ENCODE data around the gene CTBP2.

Gene CTBP2

DNA sequence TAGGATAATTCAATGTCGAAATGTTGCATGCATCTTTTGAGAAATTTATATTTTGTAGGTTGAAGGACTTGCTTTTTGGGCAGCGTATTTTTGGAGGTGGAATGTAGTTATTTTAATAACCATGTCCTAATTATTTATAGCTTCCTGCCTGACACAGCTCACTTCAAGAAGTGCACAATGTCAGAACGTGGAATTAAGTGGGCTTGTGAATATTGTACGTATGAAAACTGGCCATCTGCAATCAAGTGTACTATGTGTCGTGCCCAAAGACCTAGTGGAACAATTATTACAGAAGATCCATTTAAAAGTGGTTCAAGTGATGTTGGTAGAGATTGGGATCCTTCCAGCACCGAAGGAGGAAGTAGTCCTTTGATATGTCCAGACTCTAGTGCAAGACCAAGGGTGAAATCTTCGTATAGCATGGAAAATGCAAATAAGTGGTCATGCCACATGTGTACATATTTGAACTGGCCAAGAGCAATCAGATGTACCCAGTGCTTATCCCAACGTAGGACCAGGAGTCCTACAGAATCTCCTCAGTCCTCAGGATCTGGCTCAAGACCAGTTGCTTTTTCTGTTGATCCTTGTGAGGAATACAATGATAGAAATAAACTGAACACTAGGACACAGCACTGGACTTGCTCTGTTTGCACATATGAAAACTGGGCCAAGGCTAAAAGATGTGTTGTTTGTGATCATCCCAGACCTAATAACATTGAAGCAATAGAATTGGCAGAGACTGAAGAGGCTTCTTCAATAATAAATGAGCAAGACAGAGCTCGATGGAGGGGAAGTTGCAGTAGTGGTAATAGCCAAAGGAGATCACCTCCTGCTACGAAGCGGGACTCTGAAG lies 217.8 kb downstream of the CTBP2 start:
- Histone ChIP-seq H3K79me2 (ENCODE audit: low read length) (peaks cover 91% of the 10 kb centered on the region), H4K20me1 (ENCODE audit: insufficient read depth, low read length) (peaks cover 4% of the 10 kb centered on the region; the same call in 1 of the 2 replicates), H3K9me2 (replicated peaks; ENCODE audit: insufficient read depth, low read length) (no peaks in the 10 kb centered on the region), H3K9me3 (replicated peaks; ENCODE audit: insufficient read depth, low read length) (no peaks in the 10 kb centered on the region), H3K36me3 (replicated peaks; ENCODE audit: insufficient read depth, low read length) (no peaks in the 10 kb centered on the region; the same call in 1 of the 2 replicates), H3K27ac (ENCODE audit: low read length) (no peak overlapping the region), H3K9ac (ENCODE audit: low read length) (no peak overlapping the region), H3K4me1 (ENCODE audit: low read length) (0 out of 2 replicates have a peak, but pooled peaks cover 6% of the 10 kb centered on the region), H3K27me3 (replicated peaks; ENCODE audit: insufficient read depth, low read length) (no peaks in the 10 kb centered on the region), H3F3A (ENCODE audit: insufficient read depth, low read length) (no peaks in the 10 kb centered on the region), H3K4me3 (ENCODE audit: low read length) (no peak overlapping the region), H3K4me2 (ENCODE audit: low read depth, low read length) (no peak overlapping the region), H2AFZ (ENCODE audit: low read length) (no peak overlapping the region)
- DNase-seq, result no peak
- TF ChIP-seq EZH2 (optimal IDR thresholded peaks at IDR 0.05; ENCODE audit: low read depth, low read length), result no peak
- no peak for TF ChIP-seq EZH2phosphoT487 (IDR thresholded peaks at IDR 0.05; ENCODE audit: low read length)

DNA sequence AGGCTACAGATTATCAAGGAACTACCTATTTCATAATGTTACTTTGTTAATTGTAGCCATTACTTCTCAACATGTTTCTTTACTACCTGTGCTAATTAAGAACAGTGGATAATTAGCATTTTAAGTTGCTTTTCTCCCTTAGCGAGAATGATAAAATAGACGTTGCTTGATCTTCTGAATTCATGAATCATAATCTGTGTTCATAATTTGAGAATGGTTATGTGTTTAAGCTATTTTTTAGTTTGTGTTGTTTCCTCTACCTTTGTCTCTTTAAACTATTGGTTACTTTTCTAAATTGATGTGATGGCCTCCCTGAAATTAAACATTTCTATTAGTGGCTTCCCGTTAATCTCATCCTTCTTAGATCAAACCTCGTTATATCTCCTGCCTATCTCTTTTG lies 218.5 kb downstream of the CTBP2 start, which contains the start of gene ZRANB1:
Gene ZRANB1, plus strand, starts transcription at position 301 of the 400 bp plus-strand sequence. CDS start 371 bp downstream, outside the sequence.
- Histone ChIP-seq H4K20me1 (ENCODE audit: insufficient read depth, low read length) (peaks cover 4% of the 10 kb centered on the region; the same call in 1 of the 2 replicates), H2AFZ (ENCODE audit: low read length) (no peak within 1 kb of the TSS)

DNA sequence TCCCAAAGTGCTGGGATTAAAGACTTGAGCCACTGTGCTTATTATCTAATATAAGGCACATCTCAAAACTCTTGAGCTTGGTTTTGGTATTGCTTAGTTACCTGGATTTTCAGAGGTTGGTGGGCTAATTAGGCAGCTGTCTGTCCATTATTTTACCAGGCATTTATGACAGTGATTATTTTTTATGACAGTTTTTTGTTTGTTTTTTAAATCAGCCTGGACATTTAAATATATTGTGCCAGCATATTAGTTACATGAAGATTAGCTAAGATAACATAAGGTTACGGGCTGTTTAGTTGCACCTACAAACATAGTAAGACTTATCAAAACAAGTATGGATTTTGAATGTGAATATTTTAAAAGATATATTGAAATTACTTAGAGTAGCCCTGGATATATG lies 221.1 kb downstream of the CTBP2 start:
- Histone ChIP-seq H3K4me2 (ENCODE audit: low read depth, low read length) (no peak overlapping the region), H3K4me1 (ENCODE audit: low read length) (no peaks in the 10 kb centered on the region), H3K36me3 (replicated peaks; ENCODE audit: insufficient read depth, low read length) (no peaks in the 10 kb centered on the region; the same call in 1 of the 2 replicates), H2AFZ (ENCODE audit: low read length) (no peak overlapping the region), H4K20me1 (ENCODE audit: insufficient read depth, low read length) (peaks cover 17% of the 10 kb centered on the region), H3K4me3 (ENCODE audit: low read length) (no peak overlapping the region), H3K79me2 (ENCODE audit: low read length) (peaks cover 96% of the 10 kb centered on the region), H3K27ac (ENCODE audit: low read length) (no peak overlapping the region), H3F3A (ENCODE audit: insufficient read depth, low read length) (no peaks in the 10 kb centered on the region), H3K9me2 (replicated peaks; ENCODE audit: insufficient read depth, low read length) (no peaks in the 10 kb centered on the region), H3K9me3 (replicated peaks; ENCODE audit: insufficient read depth, low read length) (no peaks in the 10 kb centered on the region), H3K9ac (ENCODE audit: low read length) (no peak overlapping the region), H3K27me3 (replicated peaks; ENCODE audit: insufficient read depth, low read length) (no peaks in the 10 kb centered on the region)
- no peak for DNase-seq
- TF ChIP-seq, protein P1, sequence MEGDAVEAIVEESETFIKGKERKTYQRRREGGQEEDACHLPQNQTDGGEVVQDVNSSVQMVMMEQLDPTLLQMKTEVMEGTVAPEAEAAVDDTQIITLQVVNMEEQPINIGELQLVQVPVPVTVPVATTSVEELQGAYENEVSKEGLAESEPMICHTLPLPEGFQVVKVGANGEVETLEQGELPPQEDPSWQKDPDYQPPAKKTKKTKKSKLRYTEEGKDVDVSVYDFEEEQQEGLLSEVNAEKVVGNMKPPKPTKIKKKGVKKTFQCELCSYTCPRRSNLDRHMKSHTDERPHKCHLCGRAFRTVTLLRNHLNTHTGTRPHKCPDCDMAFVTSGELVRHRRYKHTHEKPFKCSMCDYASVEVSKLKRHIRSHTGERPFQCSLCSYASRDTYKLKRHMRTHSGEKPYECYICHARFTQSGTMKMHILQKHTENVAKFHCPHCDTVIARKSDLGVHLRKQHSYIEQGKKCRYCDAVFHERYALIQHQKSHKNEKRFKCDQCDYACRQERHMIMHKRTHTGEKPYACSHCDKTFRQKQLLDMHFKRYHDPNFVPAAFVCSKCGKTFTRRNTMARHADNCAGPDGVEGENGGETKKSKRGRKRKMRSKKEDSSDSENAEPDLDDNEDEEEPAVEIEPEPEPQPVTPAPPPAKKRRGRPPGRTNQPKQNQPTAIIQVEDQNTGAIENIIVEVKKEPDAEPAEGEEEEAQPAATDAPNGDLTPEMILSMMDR (IDR thresholded peaks at IDR 0.05; ENCODE audit: low read length), result no peak
- TF ChIP-seq EZH2 (optimal IDR thresholded peaks at IDR 0.05; ENCODE audit: low read depth, low read length), result no peak
- TF ChIP-seq EZH2phosphoT487 (IDR thresholded peaks at IDR 0.05; ENCODE audit: low read length), result no peak

More for the DNA sequence above, 218.5 kb downstream of the CTBP2 start, which contains the start of gene ZRANB1:
- Histone ChIP-seq H3K4me2 (ENCODE audit: low read depth, low read length) (no peak within 1 kb of the TSS), H3K36me3 (replicated peaks; ENCODE audit: insufficient read depth, low read length) (no peaks in the 10 kb centered on the region; the same call in 1 of the 2 replicates), H3K9me3 (replicated peaks; ENCODE audit: insufficient read depth, low read length) (no peaks in the 10 kb centered on the region), H3K27ac (ENCODE audit: low read length) (no peak within 1 kb of the TSS), H3F3A (ENCODE audit: insufficient read depth, low read length) (no peaks in the 10 kb centered on the region), H3K4me1 (ENCODE audit: low read length) (0 out of 2 replicates have a peak, but pooled peaks cover 5% of the 10 kb centered on the region), H3K79me2 (ENCODE audit: low read length) (peaks cover 92% of the 10 kb centered on the region), H3K9ac (ENCODE audit: low read length) (no peak within 1 kb of the TSS), H3K27me3 (replicated peaks; ENCODE audit: insufficient read depth, low read length) (no peaks in the 10 kb centered on the region), H3K9me2 (replicated peaks; ENCODE audit: insufficient read depth, low read length) (no peaks in the 10 kb centered on the region), H3K4me3 (ENCODE audit: low read length) (no peak within 1 kb of the TSS)
- no peak for DNase-seq
- TF ChIP-seq EZH2phosphoT487 (IDR thresholded peaks at IDR 0.05; ENCODE audit: low read length) (no peak), EZH2 (optimal IDR thresholded peaks at IDR 0.05; ENCODE audit: low read depth, low read length) (no peak)
- TF ChIP-seq, protein P1 (IDR thresholded peaks at IDR 0.05; ENCODE audit: low read length), result no peak

All from MM.1S (cell line).